Measurements from ENCODE around the gene SMIM20.

DNA sequence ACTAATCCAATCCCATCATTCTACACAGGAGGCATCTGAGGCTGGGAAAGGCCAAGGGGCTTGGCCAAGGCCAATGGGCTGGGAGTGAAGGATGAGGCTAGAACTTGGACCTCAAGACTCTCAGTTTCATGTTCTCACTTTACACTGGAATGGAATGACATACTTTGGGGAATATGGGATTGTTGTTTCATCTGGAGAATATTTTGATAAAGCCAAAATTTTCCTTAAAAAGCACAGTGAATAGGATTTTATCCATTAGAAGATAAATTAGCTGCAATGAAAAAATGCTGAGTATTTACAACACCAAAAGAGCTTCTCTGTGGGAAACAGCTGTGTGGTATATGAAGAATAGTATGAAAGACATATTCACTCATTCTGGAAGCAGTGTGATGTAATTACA lies 29.3 kb downstream of the SMIM20 start:
- TF ChIP-seq POLR2AphosphoS5 (IDR thresholded peaks at IDR 0.05) = no peak
- TF ChIP-seq, protein P1, sequence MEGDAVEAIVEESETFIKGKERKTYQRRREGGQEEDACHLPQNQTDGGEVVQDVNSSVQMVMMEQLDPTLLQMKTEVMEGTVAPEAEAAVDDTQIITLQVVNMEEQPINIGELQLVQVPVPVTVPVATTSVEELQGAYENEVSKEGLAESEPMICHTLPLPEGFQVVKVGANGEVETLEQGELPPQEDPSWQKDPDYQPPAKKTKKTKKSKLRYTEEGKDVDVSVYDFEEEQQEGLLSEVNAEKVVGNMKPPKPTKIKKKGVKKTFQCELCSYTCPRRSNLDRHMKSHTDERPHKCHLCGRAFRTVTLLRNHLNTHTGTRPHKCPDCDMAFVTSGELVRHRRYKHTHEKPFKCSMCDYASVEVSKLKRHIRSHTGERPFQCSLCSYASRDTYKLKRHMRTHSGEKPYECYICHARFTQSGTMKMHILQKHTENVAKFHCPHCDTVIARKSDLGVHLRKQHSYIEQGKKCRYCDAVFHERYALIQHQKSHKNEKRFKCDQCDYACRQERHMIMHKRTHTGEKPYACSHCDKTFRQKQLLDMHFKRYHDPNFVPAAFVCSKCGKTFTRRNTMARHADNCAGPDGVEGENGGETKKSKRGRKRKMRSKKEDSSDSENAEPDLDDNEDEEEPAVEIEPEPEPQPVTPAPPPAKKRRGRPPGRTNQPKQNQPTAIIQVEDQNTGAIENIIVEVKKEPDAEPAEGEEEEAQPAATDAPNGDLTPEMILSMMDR (IDR thresholded peaks at IDR 0.05) = no peak
- no peak for TF ChIP-seq POLR2A (IDR thresholded peaks at IDR 0.05)
- no peak for TF ChIP-seq EP300 (IDR thresholded peaks at IDR 0.05)

Measured in gastroesophageal sphincter (tissue), 3 donors.